ENCODE measurements around the gene BPIFB2.

Gene BPIFB2

DNA sequence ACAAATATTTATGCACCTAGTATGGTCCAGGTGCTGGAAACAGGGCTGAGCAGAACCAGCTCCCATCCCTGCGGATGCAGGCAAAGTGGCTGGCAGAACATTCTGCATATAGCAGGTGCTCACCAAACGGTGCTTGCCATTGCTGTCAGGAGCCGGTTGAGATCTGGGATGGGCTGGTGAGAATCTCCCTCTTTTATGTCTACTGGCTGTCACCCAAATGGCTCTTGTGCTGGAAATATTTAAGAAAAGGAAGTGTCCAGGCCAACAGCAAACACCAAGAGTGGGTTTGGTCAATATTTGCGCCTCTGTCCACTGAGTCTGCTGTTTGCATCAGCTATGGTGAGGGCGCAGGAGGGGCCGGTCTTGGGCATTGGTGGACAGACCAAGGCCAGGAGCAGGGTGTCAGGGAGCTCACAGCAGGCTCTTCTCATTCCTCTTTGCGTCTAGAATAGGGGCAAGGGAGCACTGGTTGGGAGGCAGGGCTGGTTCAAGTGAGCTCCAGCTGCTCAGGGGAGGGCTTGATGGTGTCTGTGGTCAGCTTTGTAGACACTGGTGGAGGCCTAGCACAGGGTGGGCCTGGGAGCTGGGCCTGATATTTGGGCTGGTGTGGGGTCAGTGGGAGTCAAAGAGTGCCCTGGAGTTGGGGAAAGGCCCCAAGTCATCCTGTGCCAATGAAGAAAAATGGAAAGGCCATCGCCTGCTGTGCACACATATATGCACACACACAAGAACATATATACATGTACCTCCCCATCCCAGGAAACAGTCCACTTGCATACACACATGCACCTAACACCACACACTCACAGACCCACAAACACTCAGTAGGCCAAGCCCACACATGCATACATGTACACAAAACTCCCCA is 1.4 kb upstream of the BPIFB2 start:
- in situ Hi-C loops (cut with HindIII; ENCODE audit: low sequenced_read_pairs) = no loop called here

DNA sequence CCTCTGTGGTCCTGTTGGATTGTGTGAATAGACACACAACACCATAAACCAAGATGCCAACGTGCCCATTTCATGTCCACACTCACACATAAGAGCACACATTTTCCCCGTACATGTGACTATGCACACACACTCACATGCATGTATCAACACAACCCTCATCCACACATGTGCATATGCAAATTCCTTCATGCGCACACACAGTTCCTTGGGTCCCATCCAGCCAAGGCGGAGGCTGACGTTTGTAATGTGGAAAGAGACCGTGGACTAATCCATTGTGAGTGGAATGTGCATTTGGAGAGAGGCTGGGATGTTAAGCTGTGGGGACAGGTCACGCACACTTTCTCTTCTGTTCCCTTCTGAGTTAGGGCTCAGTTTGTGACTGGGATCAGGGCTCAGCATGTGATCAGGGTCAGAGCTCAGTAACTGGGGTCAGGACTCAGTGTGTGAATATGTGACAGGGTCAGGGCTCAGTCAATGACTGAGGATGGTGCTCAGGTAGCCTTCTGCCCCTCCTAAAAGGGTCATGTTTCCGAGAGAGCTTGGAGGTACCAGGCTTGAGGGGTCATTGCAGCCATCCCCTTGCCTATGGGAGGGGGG is 628 bp upstream of the BPIFB2 start:
- in situ Hi-C loops (cut with HindIII; ENCODE audit: low sequenced_read_pairs) = no loop called here

DNA sequence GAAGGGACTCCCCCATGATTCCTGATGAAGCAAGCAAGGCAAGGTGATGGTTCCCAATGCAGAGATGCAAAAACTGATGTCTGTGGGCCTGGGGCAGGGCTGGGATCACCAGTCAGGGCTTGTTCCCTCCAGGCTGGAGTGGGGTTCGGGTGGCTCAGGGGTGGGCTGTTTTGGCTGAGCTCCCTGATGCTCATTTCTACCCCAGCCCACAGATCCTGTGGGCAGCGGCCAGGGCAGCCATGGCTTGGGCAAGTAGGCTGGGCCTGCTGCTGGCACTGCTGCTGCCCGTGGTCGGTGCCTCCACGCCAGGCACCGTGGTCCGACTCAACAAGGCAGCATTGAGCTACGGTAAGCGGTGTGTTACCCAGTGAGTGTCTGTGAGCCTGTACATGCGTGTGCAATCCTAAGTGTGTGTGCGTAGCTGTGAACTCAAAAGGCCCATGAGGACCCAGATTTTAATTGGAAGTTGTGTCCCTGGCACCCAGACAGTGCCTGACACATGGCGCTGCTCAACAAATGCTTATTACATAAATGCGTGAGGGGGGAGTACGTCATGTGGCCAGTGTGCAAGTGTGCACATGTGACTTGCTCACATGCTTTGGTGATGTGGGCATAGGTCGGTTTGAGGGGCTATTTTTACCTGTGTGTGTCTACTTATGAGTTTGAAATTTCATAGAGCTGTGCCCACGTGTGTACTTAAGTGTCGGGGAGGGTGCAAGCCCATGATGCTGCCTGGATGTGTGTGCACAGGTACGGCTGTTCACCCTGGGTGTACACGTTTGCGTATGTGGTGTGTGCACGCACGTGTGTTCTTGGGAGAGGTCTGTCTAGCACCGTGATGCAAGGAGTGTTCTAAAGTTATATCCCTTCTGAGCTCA is 1.1 kb downstream of the BPIFB2 start:
- in situ Hi-C loops (cut with HindIII; ENCODE audit: low sequenced_read_pairs) = no loop called here

DNA sequence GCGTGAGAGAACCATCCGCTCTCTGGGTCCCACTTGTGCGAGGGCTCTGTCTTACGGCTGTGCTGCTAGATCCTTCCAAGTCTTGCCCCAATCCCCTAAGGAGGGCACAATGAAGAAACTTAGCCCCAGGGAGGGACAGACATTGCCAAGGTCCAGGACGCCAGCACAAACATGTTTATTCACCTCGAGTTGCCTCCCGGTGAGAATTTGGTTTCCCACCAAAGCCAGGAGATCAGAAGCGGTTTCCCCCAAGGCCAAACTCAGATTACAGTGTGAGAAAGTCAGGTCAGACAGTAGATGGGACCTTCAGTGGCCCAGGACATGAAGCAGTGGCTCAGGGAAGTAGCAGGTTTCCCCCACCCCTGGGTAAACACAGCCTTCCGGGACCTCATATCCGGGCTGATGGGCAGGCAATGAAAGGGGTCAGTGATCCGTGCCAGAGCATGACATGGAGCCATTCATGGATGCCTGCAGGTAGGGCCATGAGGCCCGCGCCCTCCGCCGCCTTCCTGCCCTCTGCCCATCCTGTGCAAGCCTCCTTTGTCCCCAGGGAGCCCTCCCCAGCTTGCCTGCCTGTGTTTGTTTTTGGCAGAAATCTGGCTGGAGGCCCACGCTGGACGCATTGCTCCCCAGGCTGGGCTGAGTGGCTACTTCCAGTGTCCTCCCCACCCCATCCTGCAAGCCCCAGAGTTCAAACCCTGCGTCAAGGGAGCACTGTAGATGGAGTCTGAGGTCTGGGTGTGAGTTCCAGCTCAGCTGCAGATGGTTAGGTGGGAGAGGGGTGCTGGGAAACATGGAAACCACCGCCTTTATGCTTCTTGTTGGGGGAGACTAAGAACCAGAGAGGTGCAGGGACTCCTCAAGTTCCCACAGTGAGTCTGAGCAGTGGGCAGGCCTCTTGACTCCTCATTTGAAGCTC is 2.0 kb downstream of the BPIFB2 start:
- in situ Hi-C loops (cut with HindIII; ENCODE audit: low sequenced_read_pairs) = no loop called here

DNA sequence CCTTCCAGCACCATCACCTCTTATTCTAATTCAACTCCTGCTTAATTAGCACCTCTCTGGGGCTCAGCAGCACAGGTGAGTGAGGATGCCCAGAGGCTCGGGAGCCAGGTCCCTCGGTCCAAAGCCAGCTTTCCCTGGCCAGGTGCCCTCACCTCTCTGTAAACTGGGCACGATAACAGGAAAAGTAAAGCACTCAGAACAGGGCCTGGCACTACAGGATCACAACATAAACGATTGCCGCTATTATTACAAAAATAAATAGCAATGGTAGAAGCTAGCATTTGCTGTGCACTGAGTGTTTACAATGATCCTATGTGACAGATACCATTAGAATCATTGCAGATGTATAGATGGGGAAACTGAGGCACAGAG is 2.6 kb downstream of the BPIFB2 start:
- in situ Hi-C loops (cut with HindIII; ENCODE audit: low sequenced_read_pairs) = no loop called here

DNA sequence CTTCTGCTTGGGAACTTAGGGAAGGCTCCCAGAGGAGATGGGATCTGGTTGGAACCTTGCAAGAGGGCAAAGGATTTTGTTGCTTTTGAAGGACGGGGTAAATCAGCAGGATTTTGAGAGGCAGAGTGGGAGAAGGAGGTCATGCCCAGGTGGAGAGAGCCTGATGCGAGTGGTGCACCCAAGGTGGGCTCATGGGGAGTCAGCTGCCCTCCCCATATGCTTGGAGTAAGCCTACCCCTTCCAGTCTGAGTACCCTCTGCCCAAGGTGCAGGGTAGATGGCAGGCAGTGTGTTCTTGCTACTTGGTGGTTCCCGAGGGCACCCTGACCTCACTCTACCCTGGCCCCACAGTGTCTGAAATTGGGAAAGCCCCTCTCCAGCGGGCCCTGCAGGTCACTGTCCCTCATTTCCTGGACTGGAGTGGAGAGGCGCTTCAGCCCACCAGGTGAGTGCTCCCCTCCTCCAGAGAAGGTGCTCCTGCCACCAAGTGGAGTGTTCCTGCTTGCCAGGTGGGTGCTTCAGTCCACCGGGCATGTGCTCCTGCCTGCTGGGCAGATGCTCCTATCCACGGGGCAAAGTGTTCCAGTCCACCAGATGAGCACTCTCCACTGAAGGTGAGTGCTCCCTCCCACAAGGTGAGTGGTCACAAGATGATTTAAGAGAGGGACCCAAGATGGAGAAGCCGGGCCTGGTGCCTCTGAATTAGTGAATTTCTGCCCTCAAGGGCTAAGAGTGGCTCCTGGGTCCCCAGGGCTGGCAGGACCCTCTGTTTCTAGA is 3.4 kb downstream of the BPIFB2 start:
- in situ Hi-C loops (cut with HindIII; ENCODE audit: low sequenced_read_pairs) = no loop called here

DNA sequence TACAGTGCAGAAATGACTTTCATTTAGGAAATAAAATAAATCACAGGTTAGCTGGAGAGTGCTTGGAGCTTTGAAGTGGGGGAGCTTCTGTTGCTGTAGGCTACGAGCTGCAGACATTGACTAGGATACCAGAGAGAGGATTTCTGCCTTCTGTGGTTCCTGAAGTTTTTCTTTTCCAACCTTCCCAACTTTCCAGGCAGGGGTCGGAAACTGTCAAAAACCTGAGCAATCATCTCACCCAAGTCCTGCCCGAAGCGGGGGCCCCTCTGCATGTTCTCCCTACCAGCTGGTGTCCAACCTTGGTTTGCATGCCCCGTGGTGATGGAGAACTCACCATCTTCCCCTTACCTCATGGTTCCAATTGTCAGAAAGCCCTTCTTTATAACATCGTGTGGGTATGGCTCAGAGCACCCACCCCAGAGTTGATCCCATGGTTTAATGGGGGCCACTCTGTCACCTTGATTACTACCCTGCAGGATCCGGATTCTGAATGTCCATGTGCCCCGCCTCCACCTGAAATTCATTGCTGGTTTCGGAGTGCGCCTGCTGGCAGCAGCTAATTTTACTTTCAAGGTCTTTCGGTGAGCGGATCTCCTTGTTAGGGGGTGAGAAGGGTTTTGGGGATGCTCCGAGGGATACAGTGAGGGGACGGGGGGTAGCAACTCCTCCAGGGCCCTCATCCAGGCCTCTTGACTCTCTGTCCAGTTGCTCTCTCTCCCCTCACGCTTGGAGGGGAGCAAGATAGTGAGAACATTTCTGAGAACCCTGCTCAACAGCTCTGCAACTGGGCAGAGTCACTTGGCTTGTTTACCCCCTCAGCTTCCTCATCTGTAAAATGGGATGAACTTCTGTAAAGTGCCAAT is 5.1 kb downstream of the BPIFB2 start:
- in situ Hi-C loops (cut with HindIII; ENCODE audit: low sequenced_read_pairs) = no loop called here

DNA sequence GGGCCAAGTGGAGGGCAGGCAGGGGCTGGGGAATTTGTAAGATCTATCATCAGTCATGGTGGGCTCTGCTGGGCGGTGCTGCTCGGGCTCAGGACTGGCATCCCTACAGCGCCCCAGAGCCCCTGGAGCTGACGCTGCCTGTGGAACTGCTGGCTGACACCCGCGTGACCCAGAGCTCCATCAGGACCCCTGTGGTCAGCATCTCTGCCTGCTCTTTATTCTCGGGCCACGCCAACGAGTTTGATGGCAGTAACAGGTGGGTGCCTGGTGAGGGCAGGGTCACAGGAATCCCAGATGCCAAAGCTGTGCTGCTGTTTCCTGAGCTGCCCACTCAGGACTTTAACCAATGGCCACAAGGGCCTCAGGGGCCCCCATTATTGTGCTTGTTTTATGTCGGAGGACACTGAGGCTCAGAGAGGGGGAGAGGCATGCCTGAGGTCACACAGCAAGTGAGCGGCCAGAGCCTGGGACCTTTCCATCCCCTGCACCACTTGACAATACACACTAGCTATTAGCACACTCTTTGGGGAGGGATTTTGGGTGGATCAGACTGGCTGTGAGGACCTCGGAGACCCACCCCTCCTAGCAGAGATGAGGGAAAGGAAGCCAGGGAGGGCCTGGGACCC is 6.3 kb downstream of the BPIFB2 start:
- in situ Hi-C loops (cut with HindIII; ENCODE audit: low sequenced_read_pairs) = no loop called here

DNA sequence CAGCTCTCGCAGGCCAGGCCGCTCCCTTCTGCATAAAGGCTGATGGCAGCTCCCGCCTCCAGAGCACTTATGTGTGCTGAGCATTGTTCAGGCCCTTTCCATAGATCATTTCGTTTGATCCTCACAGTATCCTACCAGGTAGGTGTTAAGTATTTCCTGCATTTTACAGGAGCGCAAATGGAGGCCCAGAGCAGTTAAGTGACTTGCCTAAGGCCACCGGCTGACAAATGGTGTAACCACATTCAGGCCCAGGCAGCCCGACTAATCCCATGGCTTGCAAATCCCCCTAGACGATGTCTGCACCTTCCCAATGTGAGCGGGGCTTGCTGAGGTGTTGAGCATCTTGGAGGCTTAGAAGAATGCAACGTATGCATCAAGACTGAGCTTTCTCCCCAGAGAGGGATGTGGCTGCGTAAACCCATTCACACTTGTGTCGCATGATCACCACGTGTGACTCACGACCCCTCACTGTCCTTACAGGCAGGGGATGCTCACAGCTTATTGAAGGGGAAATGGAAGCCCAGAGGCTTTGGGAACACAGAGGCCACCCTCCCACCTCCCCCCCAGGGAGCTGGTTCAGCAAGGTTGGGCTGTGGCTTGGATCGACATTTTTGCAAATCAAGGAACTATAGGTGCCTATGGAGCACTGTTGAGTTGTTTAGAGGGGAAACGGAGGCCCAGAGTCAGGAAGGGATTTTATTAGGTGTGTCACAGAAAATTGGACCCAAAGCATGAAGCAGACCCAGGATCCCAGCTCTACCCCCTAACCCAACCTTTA is 7.0 kb downstream of the BPIFB2 start:
- in situ Hi-C loops (cut with HindIII; ENCODE audit: low sequenced_read_pairs) = no loop called here

DNA sequence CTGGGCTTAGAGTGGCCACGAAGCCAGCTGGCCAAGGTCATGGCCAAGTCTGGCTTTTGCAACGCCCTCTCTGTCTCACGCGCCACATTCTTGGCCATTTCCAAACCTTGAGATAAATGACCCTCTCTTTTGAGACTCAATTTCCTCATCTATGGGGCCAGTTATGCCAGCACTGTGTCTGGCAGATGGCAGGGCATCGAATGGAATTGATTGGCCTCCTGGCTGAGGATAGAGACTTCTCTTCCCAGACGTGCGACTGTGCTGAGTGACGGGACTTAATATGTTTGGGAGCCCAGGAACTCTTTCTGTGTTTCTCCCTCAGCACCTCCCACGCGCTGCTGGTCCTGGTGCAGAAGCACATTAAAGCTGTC is 7.6 kb downstream of the BPIFB2 start:
- in situ Hi-C loops (cut with HindIII; ENCODE audit: low sequenced_read_pairs) = no loop called here

DNA sequence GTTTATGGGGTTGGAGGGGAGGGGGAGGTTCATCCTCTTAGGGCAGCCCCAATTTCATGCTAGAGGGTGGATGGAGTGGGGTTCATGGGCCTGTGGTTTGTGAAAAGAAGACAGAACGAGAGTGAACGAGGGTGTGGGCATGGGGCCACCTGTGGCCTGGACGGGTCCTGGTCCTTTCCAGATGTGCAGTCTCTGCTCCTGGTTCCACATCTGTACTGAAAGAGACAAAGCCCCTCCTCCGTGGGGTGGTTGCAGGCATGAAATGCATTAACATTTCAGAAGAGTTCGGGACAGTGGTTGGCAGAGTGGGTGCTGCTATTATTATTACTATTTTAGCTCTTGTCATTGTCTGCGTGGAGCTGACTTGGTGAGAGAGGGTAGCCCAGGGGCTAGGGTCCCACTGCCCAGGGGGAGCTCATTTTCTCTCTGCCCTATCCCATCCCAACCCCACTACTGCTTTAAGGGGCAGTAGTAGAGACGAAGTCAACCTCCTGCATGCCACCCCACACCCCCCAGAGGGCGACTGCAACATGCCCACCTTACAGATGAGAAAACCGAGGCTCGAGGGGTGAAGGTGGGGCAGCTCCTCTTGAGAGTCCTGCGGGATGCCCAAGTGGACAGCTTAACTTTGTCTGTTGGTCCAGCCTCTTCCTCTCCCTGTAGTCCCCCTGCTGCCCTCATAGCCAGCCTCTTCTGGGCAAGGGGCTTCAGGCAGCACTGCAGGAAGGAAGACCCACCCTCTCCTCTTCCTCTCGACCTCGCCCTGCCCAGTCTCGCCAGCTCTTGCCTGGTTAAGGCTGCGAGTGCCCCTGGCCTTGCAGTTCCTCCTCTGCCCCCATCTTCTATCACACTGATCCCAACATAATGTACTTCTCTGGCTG is 8.4 kb downstream of the BPIFB2 start:
- in situ Hi-C loops (cut with HindIII; ENCODE audit: low sequenced_read_pairs) = no loop called here

DNA sequence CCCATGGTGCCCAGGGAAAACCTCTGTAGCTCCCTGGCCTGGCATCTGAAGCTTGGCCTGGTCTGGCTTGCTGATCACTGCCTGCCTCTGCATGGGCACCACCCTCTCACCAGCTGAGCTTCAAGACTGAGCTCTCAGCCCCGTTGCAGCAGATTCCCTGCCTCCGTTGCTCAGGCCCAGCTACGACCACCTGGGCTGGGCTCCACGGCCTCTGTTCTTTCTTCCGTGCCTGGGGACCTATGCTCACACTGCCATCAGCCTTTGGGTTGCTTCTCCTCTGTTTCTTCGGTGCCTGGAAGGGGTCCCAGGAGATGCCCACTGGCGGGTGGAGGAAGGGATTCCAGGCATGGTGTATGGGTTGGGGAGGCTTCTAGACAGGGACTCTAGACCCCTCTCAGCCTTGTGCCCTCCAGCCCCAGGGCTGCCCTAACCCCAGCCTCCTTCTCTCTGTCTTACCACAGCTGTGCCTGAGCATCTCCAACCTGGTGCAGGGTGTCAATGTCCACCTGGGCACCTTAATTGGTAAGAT is 9.1 kb downstream of the BPIFB2 start:
- in situ Hi-C loops (cut with HindIII; ENCODE audit: low sequenced_read_pairs) = no loop called here

DNA sequence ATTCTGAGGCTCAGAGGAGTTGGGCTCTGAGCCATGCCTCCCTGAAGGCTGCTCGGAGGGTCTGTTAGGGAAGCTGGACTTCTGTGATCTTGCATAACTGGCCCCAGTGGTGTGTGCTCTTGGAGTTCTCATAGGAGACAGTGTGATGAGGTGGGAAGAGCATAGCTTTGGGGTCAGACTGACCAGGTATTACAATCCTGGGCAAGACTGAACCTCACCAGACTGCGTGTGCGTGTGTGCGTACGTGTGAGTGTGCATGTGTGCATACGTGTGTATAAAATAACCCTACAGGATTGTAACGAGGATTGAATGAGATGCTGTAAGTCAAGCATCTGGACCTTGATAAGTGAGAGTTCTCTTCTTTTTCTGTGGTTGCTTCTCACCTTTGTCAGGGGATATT is 10.0 kb downstream of the BPIFB2 start:
- in situ Hi-C loops (cut with HindIII; ENCODE audit: low sequenced_read_pairs) = no loop called here

DNA sequence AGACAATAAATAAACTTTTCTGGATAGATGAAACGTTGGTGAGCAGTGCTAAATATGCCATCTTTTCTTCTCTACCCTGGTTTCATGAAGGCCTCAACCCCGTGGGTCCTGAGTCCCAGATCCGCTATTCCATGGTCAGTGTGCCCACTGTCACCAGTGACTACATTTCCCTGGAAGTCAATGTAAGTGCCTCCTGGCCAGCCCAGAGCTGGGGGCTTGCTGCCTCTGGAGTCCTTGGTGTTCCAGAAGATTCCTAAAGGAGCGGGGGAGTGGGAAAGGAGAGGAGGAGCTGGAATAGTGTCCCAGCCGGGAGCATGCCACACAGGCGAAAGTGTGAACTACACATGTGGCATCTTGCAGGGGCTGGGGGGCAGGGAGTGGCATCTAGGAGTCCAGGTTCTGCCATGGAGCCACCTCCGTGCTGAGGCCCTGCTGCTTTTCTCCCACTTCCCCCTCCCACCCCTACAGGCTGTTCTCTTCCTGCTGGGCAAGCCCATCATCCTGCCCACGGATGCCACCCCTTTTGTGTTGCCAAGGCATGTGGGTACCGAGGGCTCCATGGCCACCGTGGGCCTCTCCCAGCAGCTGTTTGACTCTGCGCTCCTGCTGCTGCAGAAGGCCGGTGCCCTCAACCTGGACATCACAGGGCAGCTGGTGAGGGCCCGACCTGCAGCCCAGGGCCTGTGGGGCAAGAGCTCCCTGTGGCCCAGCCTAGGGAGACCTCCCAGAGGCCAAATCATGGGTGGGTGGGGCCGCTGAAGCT is 10.8 kb downstream of the BPIFB2 start:
- in situ Hi-C loops (cut with HindIII; ENCODE audit: low sequenced_read_pairs) = no loop called here

DNA sequence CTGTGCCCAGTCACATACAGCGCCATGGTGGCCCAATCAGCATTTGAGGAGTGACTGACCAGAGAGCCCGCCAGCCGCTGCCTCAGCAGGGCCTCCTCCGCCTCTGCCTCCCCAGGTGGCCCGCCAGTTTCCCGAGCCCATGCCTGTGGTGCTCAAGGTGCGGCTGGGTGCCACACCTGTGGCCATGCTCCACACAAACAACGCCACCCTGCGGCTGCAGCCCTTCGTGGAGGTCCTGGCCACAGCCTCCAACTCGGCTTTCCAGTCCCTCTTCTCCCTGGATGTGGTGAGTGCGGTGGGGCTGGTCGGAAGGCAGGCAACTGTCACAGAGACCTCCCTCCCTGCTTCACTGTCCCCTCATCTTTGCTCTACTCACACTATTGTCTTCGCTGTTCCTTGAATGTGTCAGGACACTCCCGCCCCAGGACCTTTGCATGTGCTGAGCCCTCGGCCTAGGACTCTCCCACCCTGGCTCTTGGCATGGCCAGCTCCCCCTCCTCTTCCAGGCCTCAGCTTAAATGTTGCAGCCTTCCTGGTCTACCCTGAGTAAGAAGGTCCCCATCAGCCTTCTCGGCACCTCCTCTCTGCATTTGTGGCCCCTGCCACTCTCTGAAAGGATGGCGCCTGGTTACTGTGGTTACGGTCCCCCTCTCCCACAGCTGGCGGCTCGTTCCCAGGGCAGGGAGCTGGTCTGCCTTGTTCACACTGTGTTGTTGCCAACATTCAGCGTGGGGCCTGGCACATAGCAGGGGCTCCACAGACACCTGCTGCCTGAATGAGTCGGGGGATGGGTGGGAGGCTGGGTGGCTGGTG is 12.2 kb downstream of the BPIFB2 start:
- in situ Hi-C loops (cut with HindIII; ENCODE audit: low sequenced_read_pairs) = no loop called here
